SU-DHL-6 (cell line): ENCODE data around the gene ERAL1.

Experiments
- H2AFZ ChIP-seq: fragments of 200-600 bp; sonication (generic); 2 replicates; pipeline ENCODE4 v1.6.1; 2014; ENCODE audit warnings: low read depth, mild to moderate bottlenecking, moderate library complexity, mixed read lengths, antibody characterized with exemption, low read length; ENCODE audit not compliant: severe bottlenecking
- H3F3A ChIP-seq: fragments of 200-600 bp; shearing (Covaris generic); 2 replicates; pipeline ENCODE4 v1.6.0; 2016; ENCODE audit warnings: antibody characterized with exemption, mild to moderate bottlenecking; ENCODE audit not compliant: insufficient read depth
- H3K27ac ChIP-seq: fragments of 200-600 bp; sonication (generic); 2 replicates; pipeline ENCODE4 v1.5.1; 2016; ENCODE audit warnings: low read depth, mild to moderate bottlenecking, low read length, moderate library complexity, mixed read lengths
- H3K27me3 ChIP-seq: fragments of 200-600 bp; sonication (generic), shearing (Covaris generic); 2 replicates; pipeline ENCODE4 v1.6.0; 2014; ENCODE audit warnings: mild to moderate bottlenecking, low read length
- H3K36me3 ChIP-seq: fragments of 200-600 bp; sonication (generic); 2 replicates; pipeline ENCODE4 v1.6.1; 2014; ENCODE audit warnings: mild to moderate bottlenecking, low read length, mixed read lengths
- H3K4me2 ChIP-seq: fragments of 300-600, 200-600 bp; shearing (Covaris generic), sonication (generic); 2 replicates; pipeline ENCODE4 v1.6.0; 2014; ENCODE audit warnings: low read length, low read depth, mild to moderate bottlenecking; ENCODE audit not compliant: poor library complexity, severe bottlenecking
- H3K4me3 ChIP-seq: fragments of 200-600 bp; sonication (generic); 2 replicates; pipeline ENCODE4 v1.5.1; 2014; ENCODE audit warnings: antibody characterized with exemption, low read length, mild to moderate bottlenecking, mixed read lengths; ENCODE audit not compliant: insufficient read depth, poor library complexity, severe bottlenecking
- H3K79me2 ChIP-seq: fragments of 200-600 bp; sonication (generic); 2 replicates; pipeline ENCODE4 v1.6.1; 2014; ENCODE audit warnings: mild to moderate bottlenecking, low read length, moderate library complexity; ENCODE audit not compliant: insufficient read depth
- H3K9ac ChIP-seq: fragments of 200-600 bp; sonication (generic); 2 replicates; pipeline ENCODE4 v1.7.0; 2014; ENCODE audit warnings: mild to moderate bottlenecking, low read length
- H3K9me2 ChIP-seq: fragments of 200-600 bp; sonication (generic); replicated peaks from 2 replicates; pipeline ENCODE4 v1.6.1; 2014; ENCODE audit warnings: low read length; ENCODE audit not compliant: insufficient read depth
- H3K9me3 ChIP-seq: fragments of 200-600 bp; sonication (generic); 2 replicates; pipeline ENCODE4 v1.6.1; 2014; ENCODE audit warnings: low read length, mixed read lengths; ENCODE audit not compliant: insufficient read depth
- H4K20me1 ChIP-seq: fragments of 200-600 bp; sonication (generic); 2 replicates; pipeline ENCODE4 v1.6.1; 2014; ENCODE audit warnings: low read depth, mild to moderate bottlenecking, antibody characterized with exemption, low read length, moderate library complexity, mixed read lengths
- EZH2phosphoT487 ChIP-seq: fragments of 200-600 bp; sonication (generic), shearing (Covaris generic); conservative IDR thresholded peaks from 2 replicates; pipeline ENCODE4 v1.6.1; 2018; ENCODE audit warnings: mild to moderate bottlenecking, antibody characterized with exemption, low read length, moderate library complexity, mixed read lengths
- TF ChIP-seq, protein P1 (sequence below): fragments of 200-600 bp; sonication (generic); IDR thresholded peaks from one replicate; pipeline ENCODE4 v1.5.1; 2017; ENCODE audit warnings: antibody characterized with exemption, mild to moderate bottlenecking, low read length, moderate library complexity; ENCODE audit not compliant: insufficient read depth, poor library complexity, severe bottlenecking

The ERAL1 gene

GRCh38 chr17:28839221-28839620 is 15.6 kb upstream of the ERAL1 start:
- Histone ChIP-seq H3K27me3 (no peaks in the 10 kb centered on the region), H4K20me1 (no peaks in the 10 kb centered on the region), H3K9me2 (no peaks in the 10 kb centered on the region), H3K9me3 (no peaks in the 10 kb centered on the region), H3F3A (no peaks in the 10 kb centered on the region), H3K4me2 (peak overlapping the region; percentile 28), H3K27ac (no peak overlapping the region), H3K4me3 (no peak overlapping the region), H3K36me3 (no peaks in the 10 kb centered on the region), H3K9ac (no peak overlapping the region), H2AFZ (no peak overlapping the region), H3K79me2 (peaks cover 64% of the 10 kb centered on the region)
- TF ChIP-seq EZH2phosphoT487 = no peak
- TF ChIP-seq, protein P1, sequence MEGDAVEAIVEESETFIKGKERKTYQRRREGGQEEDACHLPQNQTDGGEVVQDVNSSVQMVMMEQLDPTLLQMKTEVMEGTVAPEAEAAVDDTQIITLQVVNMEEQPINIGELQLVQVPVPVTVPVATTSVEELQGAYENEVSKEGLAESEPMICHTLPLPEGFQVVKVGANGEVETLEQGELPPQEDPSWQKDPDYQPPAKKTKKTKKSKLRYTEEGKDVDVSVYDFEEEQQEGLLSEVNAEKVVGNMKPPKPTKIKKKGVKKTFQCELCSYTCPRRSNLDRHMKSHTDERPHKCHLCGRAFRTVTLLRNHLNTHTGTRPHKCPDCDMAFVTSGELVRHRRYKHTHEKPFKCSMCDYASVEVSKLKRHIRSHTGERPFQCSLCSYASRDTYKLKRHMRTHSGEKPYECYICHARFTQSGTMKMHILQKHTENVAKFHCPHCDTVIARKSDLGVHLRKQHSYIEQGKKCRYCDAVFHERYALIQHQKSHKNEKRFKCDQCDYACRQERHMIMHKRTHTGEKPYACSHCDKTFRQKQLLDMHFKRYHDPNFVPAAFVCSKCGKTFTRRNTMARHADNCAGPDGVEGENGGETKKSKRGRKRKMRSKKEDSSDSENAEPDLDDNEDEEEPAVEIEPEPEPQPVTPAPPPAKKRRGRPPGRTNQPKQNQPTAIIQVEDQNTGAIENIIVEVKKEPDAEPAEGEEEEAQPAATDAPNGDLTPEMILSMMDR = no peak

GRCh38 chr17:28841901-28842281 is 12.9 kb upstream of the ERAL1 start:
- Histone ChIP-seq H3K27ac (peak overlapping the region; percentile 42), H3K9me3 (no peaks in the 10 kb centered on the region), H2AFZ (peak overlapping the region; percentile 96), H3F3A (no peaks in the 10 kb centered on the region), H3K9ac (peak overlapping the region; percentile 85), H3K4me2 (peak overlapping the region; percentile 63), H3K79me2 (peaks cover 49% of the 10 kb centered on the region), H3K4me3 (peak overlapping the region; percentile 91), H3K36me3 (no peaks in the 10 kb centered on the region), H3K9me2 (no peaks in the 10 kb centered on the region), H4K20me1 (no peaks in the 10 kb centered on the region), H3K27me3 (no peaks in the 10 kb centered on the region)
- no peak for TF ChIP-seq EZH2phosphoT487
- TF ChIP-seq, protein P1 = no peak

DNA sequence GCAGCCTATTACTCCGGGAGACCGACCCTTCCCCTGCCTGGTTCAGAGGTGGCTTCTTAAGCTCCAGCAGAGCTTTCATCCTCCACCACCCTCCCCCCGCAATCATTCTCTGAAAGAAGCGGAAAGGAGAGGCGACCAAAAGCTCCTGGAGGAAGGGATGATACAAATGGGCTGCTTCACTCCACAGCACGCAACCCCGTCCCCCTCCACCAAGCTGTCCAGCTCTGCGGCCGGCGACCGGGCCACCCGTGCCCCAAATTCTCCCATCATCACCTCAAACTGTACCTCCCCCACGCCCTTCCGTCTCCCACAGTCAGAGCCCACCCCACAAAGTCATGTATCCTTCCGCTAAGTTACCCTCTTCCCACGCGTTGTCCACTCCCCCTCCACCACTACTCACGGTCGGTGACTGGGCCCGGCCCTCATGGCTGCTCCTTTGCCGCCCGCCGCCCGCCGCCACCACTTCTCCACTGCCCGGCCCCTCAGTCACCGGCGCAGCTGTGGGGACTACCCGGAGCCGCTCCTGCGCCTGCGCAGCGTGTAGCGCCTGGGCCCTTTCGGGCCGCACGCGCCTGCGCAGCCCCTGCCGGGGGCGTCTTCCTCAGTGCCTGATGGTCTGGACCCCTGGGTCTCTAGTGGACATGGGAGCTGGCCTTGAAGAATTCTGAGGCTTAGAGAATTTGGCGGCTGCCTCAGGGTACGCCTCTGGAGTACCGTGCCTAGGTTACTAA is 12.4 kb upstream of the ERAL1 start, which contains the start of gene FAM222B:
Gene FAM222B (minus strand): TSS at position 509 of the 731 bp plus-strand sequence. CDS start 76,123 bp downstream, outside the sequence.
- peak within 1 kb of the TSS; percentile 85 for H3K9ac ChIP-seq
- H3K4me2 ChIP-seq = peak within 1 kb of the TSS; percentile 63
- H3K9me3 ChIP-seq = no peaks in the 10 kb centered on the region
- no peaks in the 10 kb centered on the region for H3K9me2 ChIP-seq
- peak within 1 kb of the TSS; percentile 96 for H2AFZ ChIP-seq
- peak within 1 kb of the TSS; percentile 91 for H3K4me3 ChIP-seq
- H3K36me3 ChIP-seq = no peaks in the 10 kb centered on the region
- peak within 1 kb of the TSS; percentile 42 for H3K27ac ChIP-seq
- no peaks in the 10 kb centered on the region for H3K27me3 ChIP-seq
- TF ChIP-seq EZH2phosphoT487 = no peak
- TF ChIP-seq, protein P1 = no peak
- peaks cover 48% of the 10 kb centered on the region for H3K79me2 ChIP-seq
- no peaks in the 10 kb centered on the region for H4K20me1 ChIP-seq
- H3F3A ChIP-seq = no peaks in the 10 kb centered on the region
